IMR-90 (cell line): Measurements from ENCODE around the gene ZFR2. TPM values are rescaled to one million over a fixed set of nuclear protein-coding genes. Genes with fewer than 3 reads are reported as not detected.

Source experiments
- ATAC-seq: fragments of 200-7000 bp; cut with Tn5 transposase; 2 replicates; pipeline ENCODE4 v1.9.1; 2020; ENCODE audit warnings: low read depth, mild to moderate bottlenecking, moderate library complexity
- BruUV-seq: library from RNA; stranded (reverse); fragments of 400-500 nt; replicated peaks from 2 replicates; lab custom pipeline; 2021; lab: Mats Ljungman, UMichigan
- CTCF ChIA-PET: fragments of 300-600 bp; formaldehyde crosslinking; extraction: SDS; loops from one replicate; lab custom pipeline; 2021; ENCODE audit warnings: antibody characterized with exemption; lab: Yijun Ruan, JAX
- POLR2A ChIA-PET: fragments of 300-600 bp; sonication (Branson Sonifier 250); formaldehyde crosslinking; loops from one replicate; lab custom pipeline; 2022; ENCODE audit warnings: antibody characterized with exemption; ENCODE audit not compliant: unreplicated experiment; lab: Charles Lee
- DNase-seq: peaks from one replicate; pipeline ENCODE4 v3.0.0; 2013
- H2AFZ ChIP-seq: replicated peaks from 2 replicates; pipeline ENCODE3; 2013; ENCODE audit warnings: low read length, mild to moderate bottlenecking; ENCODE audit not compliant: poor library complexity
- H2AK5ac ChIP-seq: 2 replicates; pipeline ENCODE4 v1.6.1; 2013; ENCODE audit warnings: low read depth, low read length, inconsistent platforms
- H2AK9ac ChIP-seq: replicated peaks from 2 replicates; pipeline ENCODE3; 2013; ENCODE audit warnings: mild to moderate bottlenecking, low read depth, low read length, moderate library complexity; ENCODE audit not compliant: poor library complexity
- H2BK120ac ChIP-seq: 2 replicates; pipeline ENCODE4 v1.6.1; 2013; ENCODE audit warnings: low read depth, low read length, inconsistent platforms
- H2BK15ac ChIP-seq: 3 replicates; pipeline ENCODE4 v1.6.1; 2013; ENCODE audit warnings: low read depth, low read length, inconsistent platforms
- H2BK20ac ChIP-seq: 2 replicates; pipeline ENCODE4 v1.6.1; 2013; ENCODE audit warnings: low read depth, mild to moderate bottlenecking, inconsistent platforms, low read length, moderate library complexity
- H2BK5ac ChIP-seq: 2 replicates; pipeline ENCODE4 v1.6.1; 2013; ENCODE audit warnings: mild to moderate bottlenecking, low read depth, low read length, inconsistent platforms; ENCODE audit not compliant: poor library complexity, severe bottlenecking
- H3K14ac ChIP-seq: replicated peaks from 2 replicates; pipeline ENCODE4 v1.6.1; 2013; ENCODE audit warnings: low read depth, low read length, inconsistent platforms
- H3K18ac ChIP-seq: 2 replicates; pipeline ENCODE4 v1.6.1; 2013; ENCODE audit warnings: low read depth, low read length, control low read depth
- H3K23ac ChIP-seq: 2 replicates; pipeline ENCODE4 v1.6.1; 2013; ENCODE audit warnings: low read depth, low read length, inconsistent platforms
- H3K27ac ChIP-seq: 2 replicates; pipeline ENCODE4 v1.5.1; 2013; ENCODE audit warnings: mild to moderate bottlenecking, control low read depth, low read length; ENCODE audit not compliant: insufficient read depth
- H3K27me3 ChIP-seq: 2 replicates; pipeline ENCODE4 v1.6.1; 2013; ENCODE audit warnings: low read length; ENCODE audit not compliant: control insufficient read depth, insufficient read depth
- H3K36me3 ChIP-seq: 2 replicates; pipeline ENCODE4 v1.6.1; 2013; ENCODE audit warnings: low read length, mixed read lengths; ENCODE audit not compliant: control insufficient read depth, insufficient read depth
- H3K4ac ChIP-seq: 2 replicates; pipeline ENCODE4 v1.6.1; 2013; ENCODE audit warnings: low read depth, low read length, inconsistent platforms
- H3K4me1 ChIP-seq: 2 replicates; pipeline ENCODE4 v1.6.1; 2013; ENCODE audit warnings: low read length, mixed read lengths; ENCODE audit not compliant: control insufficient read depth, insufficient read depth
- H3K4me2 ChIP-seq: 2 replicates; pipeline ENCODE4 v1.6.1; 2013; ENCODE audit warnings: low read depth, mild to moderate bottlenecking, control low read depth, low read length, moderate library complexity
- H3K4me3 ChIP-seq: 2 replicates; pipeline ENCODE4 v1.5.1; 2013; ENCODE audit warnings: low read depth, mild to moderate bottlenecking, control low read depth, low read length, moderate library complexity; ENCODE audit not compliant: insufficient read depth
- H3K56ac ChIP-seq: 2 replicates; pipeline ENCODE4 v1.6.1; 2013; ENCODE audit warnings: low read length, inconsistent platforms; ENCODE audit not compliant: insufficient read depth; ENCODE audit errors: extremely low read depth
- H3K79me1 ChIP-seq, 2 experiments: 2 replicates each; pipeline ENCODE4 v1.6.1; 2013; ENCODE audit warnings: low read length in 2 of 2, inconsistent platforms in 1 of 2, low read depth in 1 of 2
- H3K9ac ChIP-seq: 2 replicates; pipeline ENCODE4 v1.6.1; 2013; ENCODE audit warnings: low read depth, low read length, control low read depth
- H3K9me1 ChIP-seq: 2 replicates; pipeline ENCODE4 v1.6.1; 2013; ENCODE audit warnings: low read length, inconsistent platforms; ENCODE audit not compliant: insufficient read depth
- H3K9me3 ChIP-seq: 2 replicates; pipeline ENCODE4 v1.6.1; 2013; ENCODE audit warnings: low read length; ENCODE audit not compliant: control insufficient read depth, insufficient read depth
- H4K20me1 ChIP-seq: 2 replicates; pipeline ENCODE4 v1.6.1; 2013; ENCODE audit warnings: low read length, inconsistent platforms; ENCODE audit not compliant: insufficient read depth
- H4K5ac ChIP-seq: 2 replicates; pipeline ENCODE4 v1.6.1; 2013; ENCODE audit warnings: mild to moderate bottlenecking, low read depth, low read length, control low read depth
- H4K8ac ChIP-seq, 2 experiments: 2 replicates each; pipeline ENCODE4 v1.6.1; 2013; ENCODE audit warnings: low read depth in 2 of 2, low read length in 2 of 2, control low read depth in 1 of 2, inconsistent platforms in 1 of 2
- H4K91ac ChIP-seq: 2 replicates; pipeline ENCODE4 v1.6.1; 2013; ENCODE audit warnings: low read depth, low read length, inconsistent platforms; ENCODE audit not compliant: insufficient read depth
- BHLHE40 ChIP-seq: fragments of 150-350 bp; IDR thresholded peaks from 2 replicates; pipeline ENCODE4 v1.6.1; 2016; ENCODE audit warnings: mild to moderate bottlenecking, low read depth, low read length
- CEBPB ChIP-seq: IDR thresholded peaks from 2 replicates; pipeline ENCODE4 v1.6.1; 2012; ENCODE audit warnings: low read depth, low read length, improper control_type of control experiment
- CHD1 ChIP-seq: IDR thresholded peaks from 2 replicates; pipeline ENCODE4 v1.6.1; 2012; ENCODE audit warnings: low read depth, low read length, improper control_type of control experiment
- CTCF ChIP-seq: conservative IDR thresholded peaks from 2 replicates; pipeline ENCODE4 v1.5.1; 2012; ENCODE audit warnings: mild to moderate bottlenecking, low read depth, low read length, improper control_type of control experiment
- FOS ChIP-seq: fragments of 150-350 bp; IDR thresholded peaks from 2 replicates; pipeline ENCODE4 v1.6.1; 2016; ENCODE audit warnings: low read depth, low read length
- MAFK ChIP-seq: IDR thresholded peaks from 2 replicates; pipeline ENCODE4 v1.6.1; 2012; ENCODE audit warnings: low read depth, low read length, improper control_type of control experiment
- MAZ ChIP-seq: IDR thresholded peaks from 2 replicates; pipeline ENCODE4 v1.6.1; 2012; ENCODE audit warnings: low read depth, mild to moderate bottlenecking, low read length, improper control_type of control experiment, moderate library complexity, borderline replicate concordance
- MXI1 ChIP-seq: IDR thresholded peaks from 2 replicates; pipeline ENCODE4 v1.6.1; 2012; ENCODE audit warnings: low read depth, mild to moderate bottlenecking, low read length, moderate library complexity, borderline replicate concordance
- NFE2L2 ChIP-seq: fragments of 150-350 bp; IDR thresholded peaks from 2 replicates; pipeline ENCODE4 v1.6.1; 2016; ENCODE audit warnings: low read depth, mild to moderate bottlenecking, low read length
- POLR2A ChIP-seq: IDR thresholded peaks from 2 replicates; pipeline ENCODE4 v1.6.1; 2012; ENCODE audit warnings: mild to moderate bottlenecking, low read depth, low read length
- RAD21 ChIP-seq: IDR thresholded peaks from 2 replicates; pipeline ENCODE4 v1.6.1; 2012; ENCODE audit warnings: low read length, improper control_type of control experiment
- RCOR1 ChIP-seq: IDR thresholded peaks from 2 replicates; pipeline ENCODE4 v1.6.1; 2012; ENCODE audit warnings: mild to moderate bottlenecking, low read length, improper control_type of control experiment; ENCODE audit not compliant: insufficient replicate concordance
- RFX5 ChIP-seq: IDR thresholded peaks from 2 replicates; pipeline ENCODE4 v1.8.0; 2012; ENCODE audit warnings: low read depth, mild to moderate bottlenecking, low read length, moderate library complexity
- SMC3 ChIP-seq: fragments of 150-350 bp; IDR thresholded peaks from 2 replicates; pipeline ENCODE4 v1.6.1; 2016; ENCODE audit warnings: low read depth, mild to moderate bottlenecking, antibody characterized with exemption, low read length, moderate library complexity
- WGBS, 2 experiments: methylation state at CpG; one replicate each; pipeline versions ENCODE4 v1.1.5 to v1.1.7; 2013; ENCODE audit warnings: missing lambda C conversion rate in 2 of 2; ENCODE audit not compliant: insufficient read length in 1 of 2; ENCODE audit errors: extremely low coverage in 2 of 2; 5-methylcytosine and 5-hydroxymethylcytosine counted together
- dilution Hi-C: fragments of 300-500 bp; cut with HindIII; formaldehyde crosslinking; loops from one replicate; pipeline ENCODE4 v1.14.3; 2018; ENCODE audit warnings: low sequenced_read_pairs; ENCODE audit not compliant: unreplicated experiment
- in situ Hi-C: fragments of 300-500 bp; cut with MboI; formaldehyde crosslinking; loops from 3 replicates; pipeline ENCODE4 v1.14.3; 2019; ENCODE audit warnings: low sequenced_read_pairs, inconsistent platforms, mixed read lengths
- intact Hi-C: fragments of 100-400 bp; cut with micrococcal nuclease; formaldehyde crosslinking; loops from 2 replicates; pipeline ENCODE4 v1.10.0; 2022
- polyA plus RNA-seq, 3 experiments: library from polyadenylated mRNA; depleted of rRNA; stranded (reverse); fragments of >200 nt; gene quantifications; 2 replicates each; pipeline ENCODE4 v1.2.3, GENCODE V29; 2012; ENCODE audit warnings: low replicate concordance in 1 of 3
- total RNA-seq: library from RNA; depleted of rRNA; stranded (reverse); fragments of >200 nt; gene quantifications from 2 replicates; pipeline ENCODE4 v1.2.3, GENCODE V29; 2012
- TF ChIP-seq, protein P1 (sequence below): fragments of 150-350 bp; IDR thresholded peaks from 2 replicates; pipeline ENCODE4 v1.6.1; 2016; ENCODE audit warnings: low read depth, mild to moderate bottlenecking, low read length, moderate library complexity, borderline replicate concordance
- TF ChIP-seq, protein P2 (sequence below): fragments of 150-350 bp; IDR thresholded peaks from 2 replicates; pipeline ENCODE4 v1.6.1; 2017; ENCODE audit warnings: mild to moderate bottlenecking, antibody characterized with exemption, low read length, low read depth

Gene ZFR2
- total and polyA plus RNA-seq, 2 of the 4 experiments (the other 2 are of a cell fraction), result 0.19 TPM; not detected in 1

DNA sequence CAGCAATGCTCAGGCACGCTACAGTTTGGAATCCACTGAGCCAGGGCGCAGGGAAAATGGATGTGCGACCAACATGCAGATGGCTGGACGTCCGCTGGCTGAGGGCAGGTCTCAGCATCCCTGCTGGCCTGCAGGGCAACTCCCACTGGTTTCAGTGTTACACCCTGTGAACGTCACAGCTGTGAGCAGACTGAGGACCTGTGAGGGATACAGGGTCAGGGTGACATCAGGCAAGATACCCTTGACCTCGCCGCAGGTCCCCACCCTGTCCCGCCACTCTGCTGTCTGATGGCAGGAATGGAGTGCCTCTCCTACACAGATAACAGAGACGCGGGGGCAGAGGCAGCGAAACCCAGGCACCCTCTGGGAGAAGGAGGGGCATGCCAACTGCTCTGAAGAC, 19.1 kb downstream of the ZFR2 start:
- intact Hi-C loops (no loop called here), dilution Hi-C loops (no loop called here), in situ Hi-C loops (no loop called here)
- Histone ChIP-seq H2BK5ac (no peak overlapping the region), H4K8ac (no peak overlapping the region), H4K5ac (no peak overlapping the region), H2AFZ (no peak overlapping the region), H2BK20ac (no peak overlapping the region), H3K23ac (no peak overlapping the region), H3K4me1 (no peaks in the 10 kb centered on the region), H3K18ac (no peak overlapping the region), H3K9ac (no peak overlapping the region), H3K14ac (no peak overlapping the region), H3K36me3 (no peaks in the 10 kb centered on the region), H2AK5ac (no peak overlapping the region), H3K79me1 (no peaks in the 10 kb centered on the region), H4K20me1 (peaks cover 3% of the 10 kb centered on the region; the same call in 1 of the 2 replicates), H3K4ac (no peak overlapping the region), H4K91ac (no peak overlapping the region), H3K27ac (no peak overlapping the region), H2BK15ac (no peak overlapping the region), H3K27me3 (peaks cover 18% of the 10 kb centered on the region), H3K4me3 (no peak overlapping the region), H2AK9ac (no peak overlapping the region), H2BK120ac (no peak overlapping the region), H3K9me1 (no peaks in the 10 kb centered on the region), H3K4me2 (no peak overlapping the region), H3K9me3 (peaks cover 15% of the 10 kb centered on the region), H3K56ac (no peak overlapping the region)
- BruUV-seq, result no TSS peak
- ATAC-seq (no peak), DNase-seq (no peak)
- POLR2A ChIA-PET, result no interaction called here
- CTCF ChIA-PET, result no interaction called here
- TF ChIP-seq MAZ, result no peak
- TF ChIP-seq CTCF, result no peak
- TF ChIP-seq NFE2L2, result no peak
- TF ChIP-seq RCOR1, result no peak
- TF ChIP-seq POLR2A, result no peak
- TF ChIP-seq, protein P1, sequence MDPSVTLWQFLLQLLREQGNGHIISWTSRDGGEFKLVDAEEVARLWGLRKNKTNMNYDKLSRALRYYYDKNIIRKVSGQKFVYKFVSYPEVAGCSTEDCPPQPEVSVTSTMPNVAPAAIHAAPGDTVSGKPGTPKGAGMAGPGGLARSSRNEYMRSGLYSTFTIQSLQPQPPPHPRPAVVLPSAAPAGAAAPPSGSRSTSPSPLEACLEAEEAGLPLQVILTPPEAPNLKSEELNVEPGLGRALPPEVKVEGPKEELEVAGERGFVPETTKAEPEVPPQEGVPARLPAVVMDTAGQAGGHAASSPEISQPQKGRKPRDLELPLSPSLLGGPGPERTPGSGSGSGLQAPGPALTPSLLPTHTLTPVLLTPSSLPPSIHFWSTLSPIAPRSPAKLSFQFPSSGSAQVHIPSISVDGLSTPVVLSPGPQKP, result no peak
- TF ChIP-seq FOS, result no peak
- no peak for TF ChIP-seq MAFK
- TF ChIP-seq BHLHE40, result no peak
- no peak for TF ChIP-seq RAD21
- TF ChIP-seq SMC3, result no peak
- no peak for TF ChIP-seq RFX5
- TF ChIP-seq, protein P2, sequence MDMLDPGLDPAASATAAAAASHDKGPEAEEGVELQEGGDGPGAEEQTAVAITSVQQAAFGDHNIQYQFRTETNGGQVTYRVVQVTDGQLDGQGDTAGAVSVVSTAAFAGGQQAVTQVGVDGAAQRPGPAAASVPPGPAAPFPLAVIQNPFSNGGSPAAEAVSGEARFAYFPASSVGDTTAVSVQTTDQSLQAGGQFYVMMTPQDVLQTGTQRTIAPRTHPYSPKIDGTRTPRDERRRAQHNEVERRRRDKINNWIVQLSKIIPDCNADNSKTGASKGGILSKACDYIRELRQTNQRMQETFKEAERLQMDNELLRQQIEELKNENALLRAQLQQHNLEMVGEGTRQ, result no peak
- no peak for TF ChIP-seq CEBPB
- TF ChIP-seq CHD1, result no peak
- TF ChIP-seq MXI1, result no peak
- 81% methylated on average over 3 of the region's 12 CpGs; no CpG with 5 or more reads in 1 of the 2 experiments for WGBS, 2 experiments
